ENCODE measurements around the gene ZNF649.

ZNF649 gene

DNA sequence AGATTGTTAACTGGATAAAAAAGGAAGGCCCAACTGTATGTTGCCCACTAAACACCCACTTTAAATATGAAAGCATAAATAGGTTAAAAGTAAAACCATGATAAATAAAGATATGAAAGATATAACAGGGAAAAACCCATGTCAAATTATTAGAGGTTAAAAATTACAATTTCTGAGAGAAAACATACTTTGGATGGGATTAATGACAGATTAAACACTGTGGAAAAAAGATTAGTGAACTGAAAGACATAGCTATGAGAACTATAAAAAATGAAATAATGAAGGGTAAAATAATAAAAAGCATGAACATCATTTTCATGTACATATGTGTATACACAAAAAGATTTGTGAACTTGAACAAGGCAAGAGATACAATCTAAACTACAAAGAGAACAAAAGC, 14.9 kb downstream of the ZNF649 start:
- DNase-seq (ENCODE audit: low read depth), result no peak
- no peak overlapping the region for H3K4me3 ChIP-seq (ENCODE audit: low read depth, low read length)
- TF ChIP-seq, protein P1, sequence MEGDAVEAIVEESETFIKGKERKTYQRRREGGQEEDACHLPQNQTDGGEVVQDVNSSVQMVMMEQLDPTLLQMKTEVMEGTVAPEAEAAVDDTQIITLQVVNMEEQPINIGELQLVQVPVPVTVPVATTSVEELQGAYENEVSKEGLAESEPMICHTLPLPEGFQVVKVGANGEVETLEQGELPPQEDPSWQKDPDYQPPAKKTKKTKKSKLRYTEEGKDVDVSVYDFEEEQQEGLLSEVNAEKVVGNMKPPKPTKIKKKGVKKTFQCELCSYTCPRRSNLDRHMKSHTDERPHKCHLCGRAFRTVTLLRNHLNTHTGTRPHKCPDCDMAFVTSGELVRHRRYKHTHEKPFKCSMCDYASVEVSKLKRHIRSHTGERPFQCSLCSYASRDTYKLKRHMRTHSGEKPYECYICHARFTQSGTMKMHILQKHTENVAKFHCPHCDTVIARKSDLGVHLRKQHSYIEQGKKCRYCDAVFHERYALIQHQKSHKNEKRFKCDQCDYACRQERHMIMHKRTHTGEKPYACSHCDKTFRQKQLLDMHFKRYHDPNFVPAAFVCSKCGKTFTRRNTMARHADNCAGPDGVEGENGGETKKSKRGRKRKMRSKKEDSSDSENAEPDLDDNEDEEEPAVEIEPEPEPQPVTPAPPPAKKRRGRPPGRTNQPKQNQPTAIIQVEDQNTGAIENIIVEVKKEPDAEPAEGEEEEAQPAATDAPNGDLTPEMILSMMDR (IDR thresholded peaks at IDR 0.05; ENCODE audit: low read depth, low read length, missing control alignments), result no peak

DNA sequence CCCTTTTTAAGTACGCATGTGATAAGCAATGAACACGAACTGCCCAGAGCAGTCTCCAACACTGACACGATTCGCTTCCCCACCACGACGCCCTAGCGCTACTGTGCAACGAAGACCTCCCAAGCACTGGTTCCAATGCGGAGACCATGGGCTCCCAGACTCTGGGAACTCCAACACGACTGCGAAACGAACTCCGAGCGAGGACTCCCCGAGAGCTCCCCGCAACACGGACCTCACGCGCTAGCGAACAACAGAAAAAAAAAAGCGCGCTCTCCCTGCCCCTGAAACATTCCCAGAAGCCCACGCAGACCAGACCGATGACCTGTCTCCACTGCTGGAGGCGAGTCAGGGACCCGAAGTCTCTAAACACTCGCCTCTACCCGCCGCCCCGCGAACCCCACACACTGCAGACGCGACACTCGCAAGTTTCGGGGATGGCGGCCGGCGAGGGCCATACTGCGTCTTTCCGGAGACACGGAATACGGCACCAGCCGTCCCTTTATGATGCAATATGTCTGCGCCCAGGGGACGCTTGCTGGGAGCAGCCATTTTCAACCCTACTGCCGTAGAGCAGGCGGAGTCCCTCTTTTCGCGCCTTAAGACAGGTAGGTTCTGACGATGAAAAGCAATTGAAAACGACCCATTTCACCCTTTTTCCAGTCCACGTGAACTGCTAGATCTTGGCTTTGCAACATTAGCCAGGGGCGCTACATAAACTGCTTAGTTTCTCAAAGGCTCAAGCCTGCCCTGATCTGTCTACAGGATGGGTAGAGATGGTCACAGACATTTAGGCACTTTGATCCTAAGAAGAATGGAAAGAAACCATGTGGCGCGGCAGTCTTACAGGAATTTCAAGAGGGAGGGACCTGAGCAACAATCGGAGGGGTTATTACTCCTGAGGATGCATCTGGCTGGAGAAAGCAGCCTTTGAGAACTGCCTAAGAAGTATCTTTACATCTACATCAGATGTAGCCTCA, 17.0 kb downstream of the ZNF649 start, which contains the start of gene ZNF577:
ZNF577 (minus strand) TSS at position 430 of the 977 bp plus-strand sequence. CDS start 7,569 bp downstream, outside the sequence.
- no peak for DNase-seq (ENCODE audit: low read depth)
- TF ChIP-seq, protein P1 (IDR thresholded peaks at IDR 0.05; ENCODE audit: low read depth, low read length, missing control alignments), result no peak
- H3K4me3 ChIP-seq (ENCODE audit: low read depth, low read length), result no peak within 1 kb of the TSS

DNA sequence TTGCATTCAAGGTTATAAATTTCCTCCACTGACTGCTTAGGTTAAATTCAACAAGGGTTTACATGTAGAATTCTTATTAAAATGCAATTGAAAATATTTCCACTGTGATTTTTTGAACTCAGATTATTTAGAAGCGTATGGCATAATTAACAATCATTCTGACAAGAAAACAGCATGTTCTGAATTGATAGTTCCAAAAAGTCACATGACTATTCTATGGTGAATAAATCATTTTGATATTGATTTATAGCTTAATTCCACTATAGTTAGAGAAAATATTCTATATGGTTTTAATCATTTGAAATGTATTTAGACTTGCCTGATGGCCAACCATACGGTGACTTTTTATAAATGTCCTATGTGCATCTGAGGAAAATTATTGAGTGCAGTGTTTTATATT, 20.1 kb downstream of the ZNF649 start:
- TF ChIP-seq, protein P1 (IDR thresholded peaks at IDR 0.05; ENCODE audit: low read depth, low read length, missing control alignments), result no peak
- DNase-seq (ENCODE audit: low read depth), result no peak
- H3K4me3 ChIP-seq (ENCODE audit: low read depth, low read length), result no peak overlapping the region

DNA sequence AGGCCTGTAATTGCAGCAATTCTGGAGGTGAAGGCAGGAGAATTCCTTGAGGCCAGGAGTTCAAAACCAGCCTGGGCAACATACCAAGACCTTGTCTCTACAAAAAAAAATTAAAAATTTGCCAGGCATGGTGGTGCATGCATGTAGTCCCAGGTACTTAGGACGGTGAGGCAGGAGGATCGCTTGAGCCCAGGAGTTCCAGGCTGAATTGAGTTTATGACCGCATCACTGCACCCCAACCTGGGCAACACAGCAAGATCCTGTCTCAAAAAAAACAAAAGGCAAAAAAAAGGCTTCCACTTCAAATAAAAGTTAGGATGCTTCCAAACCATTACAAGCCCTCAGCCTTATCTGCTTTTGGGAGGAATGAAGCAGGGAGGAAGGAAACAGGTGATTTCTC, 22.3 kb downstream of the ZNF649 start:
- TF ChIP-seq, protein P1 (IDR thresholded peaks at IDR 0.05; ENCODE audit: low read depth, low read length, missing control alignments), result no peak
- no peak overlapping the region for H3K4me3 ChIP-seq (ENCODE audit: low read depth, low read length)
- DNase-seq (ENCODE audit: low read depth), result no peak

DNA sequence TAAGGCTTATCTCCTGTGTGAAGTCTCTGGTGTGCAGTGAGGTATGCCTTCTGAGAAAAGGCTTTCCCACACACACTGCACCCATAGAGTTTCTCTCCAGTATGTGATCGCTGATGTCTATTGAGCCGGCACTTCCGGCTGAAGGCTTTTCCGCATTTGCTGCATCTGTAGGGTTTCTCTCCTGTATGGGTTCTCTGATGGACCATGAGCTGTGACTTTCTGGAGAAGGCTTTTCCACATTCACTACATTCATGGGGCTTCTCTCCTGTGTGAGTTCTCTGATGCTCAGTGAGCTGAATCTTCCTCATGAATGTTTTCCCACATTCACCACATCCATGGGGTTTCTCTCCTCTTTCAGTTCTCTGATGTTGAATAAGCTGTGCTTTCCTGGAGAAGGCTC, 31.7 kb downstream of the ZNF649 start:
- no peak for DNase-seq (ENCODE audit: low read depth)
- TF ChIP-seq, protein P1 (IDR thresholded peaks at IDR 0.05; ENCODE audit: low read depth, low read length, missing control alignments), result no peak
- H3K4me3 ChIP-seq (ENCODE audit: low read depth, low read length), result no peak overlapping the region

DNA sequence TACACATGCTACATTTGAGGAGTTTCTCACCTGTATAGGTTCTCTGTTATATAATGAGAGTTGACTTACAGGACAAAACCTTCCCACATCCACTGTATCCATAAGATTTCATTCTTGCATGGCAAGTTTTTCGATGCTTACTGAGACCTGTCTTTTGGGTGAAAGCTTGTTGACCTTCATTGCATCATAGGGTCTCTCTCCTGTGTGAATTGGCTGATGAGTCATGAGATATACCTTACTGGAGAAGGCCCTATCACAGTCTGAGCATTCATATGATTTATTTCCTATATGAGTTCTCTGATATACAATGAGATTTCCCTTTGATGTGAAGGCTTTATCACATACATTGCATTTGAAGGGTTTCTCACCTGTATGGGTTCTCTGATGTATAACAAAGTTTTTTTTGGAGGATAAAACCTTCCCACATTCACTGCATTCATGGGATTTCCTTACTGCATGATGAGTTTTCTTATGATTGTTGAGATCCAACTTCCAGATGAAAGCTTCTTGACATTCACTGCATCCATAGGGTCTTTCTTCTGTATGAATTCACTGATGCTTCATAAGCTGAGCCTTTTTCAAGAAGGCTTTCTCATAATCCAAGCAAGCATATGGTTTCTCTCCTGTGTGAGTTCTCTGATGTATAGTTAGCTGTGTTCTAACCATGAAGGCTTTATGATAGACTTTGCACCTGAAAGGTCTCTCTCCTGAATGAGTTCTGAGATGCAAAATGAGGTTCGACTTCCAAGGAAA, 42.8 kb downstream of the ZNF649 start:
- no peak overlapping the region for H3K4me3 ChIP-seq (ENCODE audit: low read depth, low read length)
- TF ChIP-seq, protein P1 (IDR thresholded peaks at IDR 0.05; ENCODE audit: low read depth, low read length, missing control alignments), result no peak
- DNase-seq (ENCODE audit: low read depth), result no peak
